Activated CD4-positive, alpha-beta memory T cell treated with anti-CD3 and anti-CD28 coated beads for 36 hours (primary cell): ENCODE data around the gene TNK1. TPM values are rescaled to one million over a fixed set of nuclear protein-coding genes. Genes with fewer than 3 reads are reported as not detected.

Experiments used
- CTCF ChIA-PET: fragments of 350-600 bp; sonication (Branson Sonifier 250); formaldehyde crosslinking; loops from one replicate; lab custom pipeline; 2021; ENCODE audit warnings: antibody characterized with exemption, inconsistent platforms; lab: Charles Lee
- POLR2A ChIA-PET: fragments of 350-600 bp; sonication (Branson Sonifier 250); formaldehyde crosslinking; loops from one replicate; lab custom pipeline; 2021; ENCODE audit warnings: antibody characterized with exemption; lab: Charles Lee
- DNase-seq: peaks from one replicate; pipeline ENCODE4 v3.0.0-alpha.2; 2020
- H3K27ac Mint-ChIP-seq: one replicate; pipeline ENCODE4 v1.8.0; 2021; ENCODE audit warnings: mixed read lengths
- H3K27me3 Mint-ChIP-seq: one replicate; pipeline ENCODE4 v1.8.0; 2021; ENCODE audit warnings: mixed read lengths
- H3K36me3 Mint-ChIP-seq: one replicate; pipeline ENCODE4 v1.8.0; 2021; ENCODE audit warnings: mixed read lengths
- H3K4me1 Mint-ChIP-seq: one replicate; pipeline ENCODE4 v1.8.0; 2021; ENCODE audit warnings: low read depth, mixed read lengths
- H3K4me3 Mint-ChIP-seq: one replicate; pipeline ENCODE4 v1.8.0; 2021; ENCODE audit warnings: mild to moderate bottlenecking, mixed read lengths
- H3K9me3 Mint-ChIP-seq: one replicate; pipeline ENCODE4 v1.8.0; 2021; ENCODE audit warnings: mixed read lengths
- intact Hi-C: fragments of 100-400 bp; cut with micrococcal nuclease; formaldehyde crosslinking; loops from one replicate; pipeline ENCODE4 v1.15.1; 2023
- total RNA-seq, 2 experiments: library from RNA; stranded (reverse); gene quantifications; one replicate each; pipeline ENCODE4 v1.2.3, GENCODE V29; 2021

The TNK1 gene
- total RNA-seq, 2 experiments from 2014 or later = 3.7 to 4.4 TPM

- H3K9me3 Mint-ChIP-seq = no peaks in the 10 kb centered on the region
- no peaks in the 10 kb centered on the region for H3K4me1 Mint-ChIP-seq
- H3K27me3 Mint-ChIP-seq = peaks cover 2% of the 10 kb centered on the region
- no peak overlapping the region for H3K27ac Mint-ChIP-seq
- intact Hi-C loops = no loop called here
- no peaks in the 10 kb centered on the region for H3K36me3 Mint-ChIP-seq
- DNase-seq = no peak
- CTCF ChIA-PET = no interaction called here
- H3K4me3 Mint-ChIP-seq = no peak overlapping the region
- POLR2A ChIA-PET = no interaction called here
These were observed 46.7 kb downstream of the TNK1 start for GRCh38 chr17:7427549-7427948.

GRCh38 chr17:7428557-7428956 lies 47.7 kb downstream of the TNK1 start, which contains the start of gene SPEM3:
SPEM3 (plus strand) TSS chr17:7428857; CDS start chr17:7428903, 46 bp downstream.
- no peak for DNase-seq
- Mint-ChIP-seq H3K27ac (no peak within 1 kb of the TSS), H3K36me3 (no peaks in the 10 kb centered on the region), H3K4me3 (no peak within 1 kb of the TSS), H3K9me3 (no peaks in the 10 kb centered on the region), H3K4me1 (no peaks in the 10 kb centered on the region), H3K27me3 (peaks cover 2% of the 10 kb centered on the region)
- intact Hi-C loops = no loop called here
- ChIA-PET CTCF (no interaction called here), POLR2A (no interaction called here)

- Mint-ChIP-seq H3K4me3 (no peak overlapping the region), H3K27ac (no peak overlapping the region), H3K27me3 (peaks cover 2% of the 10 kb centered on the region), H3K9me3 (no peaks in the 10 kb centered on the region), H3K4me1 (no peaks in the 10 kb centered on the region), H3K36me3 (no peaks in the 10 kb centered on the region)
- intact Hi-C loops = loop anchor here (10.0 kb wide), 1 partner anchor 695 kb away; the partner anchor contains the start of gene HES7
- DNase-seq = no peak
- POLR2A ChIA-PET = no interaction called here
- CTCF ChIA-PET = no interaction called here
These were observed 48.8 kb downstream of the TNK1 start for GRCh38 chr17:7429722-7430121.

GRCh38 chr17:7431231-7431630 lies 50.3 kb downstream of the TNK1 start:
- POLR2A ChIA-PET = no interaction called here
- no peak overlapping the region for H3K27ac Mint-ChIP-seq
- CTCF ChIA-PET = interaction anchor here (0.7 to 1.1 kb wide), 2 partner anchors 75 to 135 kb away, joined by 3 read pairs; no protein-coding TSS in a partner anchor

GRCh38 chr17:7432296-7432695 lies 51.4 kb downstream of the TNK1 start:
- ChIA-PET CTCF (no interaction called here), POLR2A (no interaction called here)
- H3K27ac Mint-ChIP-seq = no peak overlapping the region
- peaks cover 1% of the 10 kb centered on the region for H3K36me3 Mint-ChIP-seq
- H3K27me3 Mint-ChIP-seq = no peaks in the 10 kb centered on the region
- H3K9me3 Mint-ChIP-seq = no peaks in the 10 kb centered on the region
- no peak for DNase-seq
- H3K4me3 Mint-ChIP-seq = no peak overlapping the region
- intact Hi-C loops = loop anchor here (10.0 kb wide), 1 partner anchor 693 kb away; the partner anchor contains the start of gene HES7
- H3K4me1 Mint-ChIP-seq = peaks cover 14% of the 10 kb centered on the region

More at GRCh38 chr17:7431231-7431630, 50.3 kb downstream of the TNK1 start:
- Mint-ChIP-seq H3K36me3 (no peaks in the 10 kb centered on the region), H3K4me1 (peaks cover 8% of the 10 kb centered on the region), H3K9me3 (no peaks in the 10 kb centered on the region), H3K4me3 (no peak overlapping the region), H3K27me3 (peaks cover under 1% of the 10 kb centered on the region)
- intact Hi-C loops = loop anchor here (10.0 kb wide), 1 partner anchor 694 kb away; the partner anchor contains the start of gene HES7
- DNase-seq = no peak

- Mint-ChIP-seq H3K9me3 (no peaks in the 10 kb centered on the region), H3K4me3 (peak overlapping the region; percentile 91), H3K27ac (peak overlapping the region; percentile 95), H3K4me1 (peaks cover 42% of the 10 kb centered on the region), H3K36me3 (peaks cover 6% of the 10 kb centered on the region), H3K27me3 (peaks cover 22% of the 10 kb centered on the region)
- intact Hi-C loops = loop anchor here (1.0 to 10.0 kb wide), 13 partner anchors 19 to 689 kb away; partner anchors contain the start of genes CTDNEP1, EIF5A, ELP5 and FXR2
- DNase-seq = peak; percentile 74
- CTCF ChIA-PET = interaction anchor here (0.7 to 5.0 kb wide), 31 partner anchors 10 to 390 kb away, joined by 3 to 71 read pairs (median 6); partner anchors contain the start of genes ACAP1, CHRNB1, PLSCR3 and POLR2A
- POLR2A ChIA-PET = interaction anchor here (0.6 to 2.9 kb wide), 16 partner anchors 8 to 406 kb away, joined by 3 to 25 read pairs (median 4); partner anchors contain the start of genes ACAP1, MPDU1, POLR2A and TMEM256
These were observed 55.0 kb downstream of the TNK1 start for GRCh38 chr17:7435676-7436555.

- Mint-ChIP-seq H3K4me1 (peaks cover 43% of the 10 kb centered on the region), H3K27me3 (peaks cover 28% of the 10 kb centered on the region), H3K9me3 (no peaks in the 10 kb centered on the region), H3K27ac (peak overlapping the region; percentile 95), H3K36me3 (peaks cover 6% of the 10 kb centered on the region), H3K4me3 (peak overlapping the region; percentile 91)
- ChIA-PET CTCF (interaction anchor here (0.5 to 5.0 kb wide), 38 partner anchors 9 to 657 kb away, joined by 3 to 71 read pairs (median 6); partner anchors contain the start of genes ACAP1, CHRNB1, NEURL4 and PLSCR3), POLR2A (interaction anchor here (0.6 to 2.9 kb wide), 19 partner anchors 7 to 405 kb away, joined by 3 to 25 read pairs (median 3); partner anchors contain the start of genes ACAP1, POLR2A, TMEM256 and TP53)
- DNase-seq = peak; percentile 89
- intact Hi-C loops = loop anchor here (2.0 to 10.0 kb wide), 4 partner anchors 104 to 688 kb away; partner anchors contain the start of genes CTDNEP1, ELP5, FXR2 and HES7
These were observed 55.9 kb downstream of the TNK1 start for GRCh38 chr17:7436556-7437368.

GRCh38 chr17:7437369-7437863 lies 56.5 kb downstream of the TNK1 start:
- CTCF ChIA-PET = interaction anchor here (0.5 to 5.0 kb wide), 27 partner anchors 9 to 656 kb away, joined by 3 to 71 read pairs (median 7); partner anchors contain the start of genes ACAP1, CHRNB1, NEURL4 and POLR2A
- peaks cover 33% of the 10 kb centered on the region for H3K27me3 Mint-ChIP-seq
- no peak overlapping the region for H3K27ac Mint-ChIP-seq
- no peaks in the 10 kb centered on the region for H3K9me3 Mint-ChIP-seq
- H3K4me3 Mint-ChIP-seq = peak overlapping the region; percentile 66
- POLR2A ChIA-PET = interaction anchor here (0.9 to 2.9 kb wide), 14 partner anchors 17 to 404 kb away, joined by 3 to 25 read pairs (median 4); partner anchors contain the start of genes POLR2A, TMEM256 and TP53
- peaks cover 6% of the 10 kb centered on the region for H3K36me3 Mint-ChIP-seq
- H3K4me1 Mint-ChIP-seq = peaks cover 43% of the 10 kb centered on the region
- intact Hi-C loops = loop anchor here (2.0 to 10.0 kb wide), 4 partner anchors 105 to 687 kb away; partner anchors contain the start of genes CTDNEP1, ELP5, FXR2 and HES7
- DNase-seq = no peak

- peaks cover 6% of the 10 kb centered on the region for H3K36me3 Mint-ChIP-seq
- CTCF ChIA-PET = interaction anchor here (1.6 to 5.0 kb wide), 8 partner anchors 16 to 392 kb away, joined by 5 to 71 read pairs (median 52); partner anchors contain the start of genes POLR2A, SENP3, TMEM256 and TMEM95
- H3K4me1 Mint-ChIP-seq = peaks cover 43% of the 10 kb centered on the region
- no peaks in the 10 kb centered on the region for H3K9me3 Mint-ChIP-seq
- peaks cover 34% of the 10 kb centered on the region for H3K27me3 Mint-ChIP-seq
- peak; percentile 70 for DNase-seq
- H3K4me3 Mint-ChIP-seq = peak overlapping the region; percentile 66
- intact Hi-C loops = loop anchor here (2.0 to 10.0 kb wide), 4 partner anchors 106 to 687 kb away; partner anchors contain the start of genes CTDNEP1, ELP5, FXR2 and HES7
- POLR2A ChIA-PET = interaction anchor here (0.9 to 2.9 kb wide), 2 partner anchors 17 to 82 kb away, joined by 4 to 14 read pairs; no protein-coding TSS in a partner anchor
- H3K27ac Mint-ChIP-seq = no peak overlapping the region
These were observed 57.2 kb downstream of the TNK1 start for GRCh38 chr17:7437950-7438614.
